Measurements from ENCODE around the gene FOSL1. TPM values are rescaled to one million over a fixed set of nuclear protein-coding genes. Genes with fewer than 3 reads are reported as not detected.

The FOSL1 gene
- total and polyA plus RNA-seq, 2 of the 13 experiments (the other 11 are each of a cell fraction or from before 2014, with no cell fraction given): 4.0 to 4.1 TPM

DNA sequence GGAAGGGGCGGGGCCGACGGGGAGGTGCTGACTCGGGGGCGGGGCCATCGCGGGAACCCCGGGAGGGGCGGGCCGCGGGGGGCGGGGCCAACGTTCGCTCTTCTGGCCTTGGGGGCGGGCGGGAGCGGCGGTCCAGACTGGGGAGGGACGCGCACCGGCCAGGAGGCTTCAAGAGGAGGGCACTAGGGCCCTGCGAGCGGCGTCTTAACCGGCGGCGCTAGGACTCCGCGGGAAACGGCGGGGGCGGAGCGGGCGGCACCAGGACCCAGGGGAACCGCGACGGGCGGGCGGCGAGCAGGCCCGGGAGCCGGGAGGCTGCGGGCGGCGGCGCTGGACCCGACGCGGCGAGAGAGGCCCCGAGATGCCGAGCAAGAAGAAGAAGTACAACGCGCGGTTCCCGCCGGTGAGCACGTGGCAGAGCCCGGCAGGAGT lies 19.0 kb upstream of the FOSL1 start, which contains the start of gene DRAP1 (continued):
- TF ChIP-seq, protein P1, sequence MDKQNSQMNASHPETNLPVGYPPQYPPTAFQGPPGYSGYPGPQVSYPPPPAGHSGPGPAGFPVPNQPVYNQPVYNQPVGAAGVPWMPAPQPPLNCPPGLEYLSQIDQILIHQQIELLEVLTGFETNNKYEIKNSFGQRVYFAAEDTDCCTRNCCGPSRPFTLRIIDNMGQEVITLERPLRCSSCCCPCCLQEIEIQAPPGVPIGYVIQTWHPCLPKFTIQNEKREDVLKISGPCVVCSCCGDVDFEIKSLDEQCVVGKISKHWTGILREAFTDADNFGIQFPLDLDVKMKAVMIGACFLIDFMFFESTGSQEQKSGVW (CRISPR knock-in tag; IDR thresholded peaks at IDR 0.05; ENCODE audit: borderline replicate concordance): no peak
- TF ChIP-seq, protein P2, sequence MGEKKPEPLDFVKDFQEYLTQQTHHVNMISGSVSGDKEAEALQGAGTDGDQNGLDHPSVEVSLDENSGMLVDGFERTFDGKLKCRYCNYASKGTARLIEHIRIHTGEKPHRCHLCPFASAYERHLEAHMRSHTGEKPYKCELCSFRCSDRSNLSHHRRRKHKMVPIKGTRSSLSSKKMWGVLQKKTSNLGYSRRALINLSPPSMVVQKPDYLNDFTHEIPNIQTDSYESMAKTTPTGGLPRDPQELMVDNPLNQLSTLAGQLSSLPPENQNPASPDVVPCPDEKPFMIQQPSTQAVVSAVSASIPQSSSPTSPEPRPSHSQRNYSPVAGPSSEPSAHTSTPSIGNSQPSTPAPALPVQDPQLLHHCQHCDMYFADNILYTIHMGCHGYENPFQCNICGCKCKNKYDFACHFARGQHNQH (CRISPR knock-in tag; IDR thresholded peaks at IDR 0.05): peak; percentile 74; the same call in 1 of the 2 replicates
- TF ChIP-seq JARID2 (CRISPR knock-in tag; IDR thresholded peaks at IDR 0.05; ENCODE audit: insufficient replicate concordance) (peak; percentile 21), ZNF558 (CRISPR knock-in tag; IDR thresholded peaks at IDR 0.05; ENCODE audit: borderline replicate concordance) (no peak), ZNF282 (IDR thresholded peaks at IDR 0.05; ENCODE audit: partially characterized antibody) (no peak), TMF1 (CRISPR knock-in tag; IDR thresholded peaks at IDR 0.05; ENCODE audit: low read depth) (peak; percentile 42; the same call in 1 of the 2 replicates), HOXA7 (CRISPR knock-in tag; IDR thresholded peaks at IDR 0.05) (no peak), HES4 (CRISPR knock-in tag; IDR thresholded peaks at IDR 0.05; ENCODE audit: borderline replicate concordance) (peak; percentile 59; the same call in 1 of the 2 replicates), NFATC3 (CRISPR knock-in tag; IDR thresholded peaks at IDR 0.05) (no peak), JUNB (CRISPR knock-in tag; IDR thresholded peaks at IDR 0.05; ENCODE audit: borderline replicate concordance) (no peak), NFRKB (IDR thresholded peaks at IDR 0.05) (no peak), GATAD1 (CRISPR knock-in tag; IDR thresholded peaks at IDR 0.05) (peak; percentile 76), ONECUT2 (CRISPR knock-in tag; IDR thresholded peaks at IDR 0.05) (no peak), ZNF253 (CRISPR knock-in tag; IDR thresholded peaks at IDR 0.05; ENCODE audit: borderline replicate concordance) (no peak), PHF8 (CRISPR knock-in tag; IDR thresholded peaks at IDR 0.05) (peak; percentile 53; the same call in 1 of the 2 replicates), KLF9 (CRISPR knock-in tag; IDR thresholded peaks at IDR 0.05; ENCODE audit: low read depth) (peak; percentile 80; the same call in 1 of the 2 replicates), CHD4 (IDR thresholded peaks at IDR 0.05; ENCODE audit: borderline replicate concordance, low read length) (no peak), SP2 (CRISPR knock-in tag; IDR thresholded peaks at IDR 0.05) (peak; percentile 53; the same call in 1 of the 2 replicates), HNRNPL (IDR thresholded peaks at IDR 0.05; ENCODE audit: low read depth, low read length) (no peak), ZNF780A (CRISPR knock-in tag; IDR thresholded peaks at IDR 0.05) (no peak), NCOA1 (CRISPR knock-in tag; IDR thresholded peaks at IDR 0.05) (no peak), ZFYVE20 (CRISPR knock-in tag; IDR thresholded peaks at IDR 0.05; ENCODE audit: borderline replicate concordance, low read depth) (no peak), SETDB1 (CRISPR knock-in tag; IDR thresholded peaks at IDR 0.05; ENCODE audit: borderline replicate concordance) (no peak)
- TF ChIP-seq, protein P3, sequence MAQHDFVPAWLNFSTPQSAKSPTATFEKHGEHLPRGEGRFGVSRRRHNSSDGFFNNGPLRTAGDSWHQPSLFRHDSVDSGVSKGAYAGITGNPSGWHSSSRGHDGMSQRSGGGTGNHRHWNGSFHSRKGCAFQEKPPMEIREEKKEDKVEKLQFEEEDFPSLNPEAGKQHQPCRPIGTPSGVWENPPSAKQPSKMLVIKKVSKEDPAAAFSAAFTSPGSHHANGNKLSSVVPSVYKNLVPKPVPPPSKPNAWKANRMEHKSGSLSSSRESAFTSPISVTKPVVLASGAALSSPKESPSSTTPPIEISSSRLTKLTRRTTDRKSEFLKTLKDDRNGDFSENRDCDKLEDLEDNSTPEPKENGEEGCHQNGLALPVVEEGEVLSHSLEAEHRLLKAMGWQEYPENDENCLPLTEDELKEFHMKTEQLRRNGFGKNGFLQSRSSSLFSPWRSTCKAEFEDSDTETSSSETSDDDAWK (CRISPR knock-in tag; IDR thresholded peaks at IDR 0.05): no peak
- TF ChIP-seq, protein P4, sequence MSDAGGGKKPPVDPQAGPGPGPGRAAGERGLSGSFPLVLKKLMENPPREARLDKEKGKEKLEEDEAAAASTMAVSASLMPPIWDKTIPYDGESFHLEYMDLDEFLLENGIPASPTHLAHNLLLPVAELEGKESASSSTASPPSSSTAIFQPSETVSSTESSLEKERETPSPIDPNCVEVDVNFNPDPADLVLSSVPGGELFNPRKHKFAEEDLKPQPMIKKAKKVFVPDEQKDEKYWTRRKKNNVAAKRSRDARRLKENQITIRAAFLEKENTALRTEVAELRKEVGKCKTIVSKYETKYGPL (CRISPR knock-in tag; IDR thresholded peaks at IDR 0.05): no peak
- TF ChIP-seq, protein P5, sequence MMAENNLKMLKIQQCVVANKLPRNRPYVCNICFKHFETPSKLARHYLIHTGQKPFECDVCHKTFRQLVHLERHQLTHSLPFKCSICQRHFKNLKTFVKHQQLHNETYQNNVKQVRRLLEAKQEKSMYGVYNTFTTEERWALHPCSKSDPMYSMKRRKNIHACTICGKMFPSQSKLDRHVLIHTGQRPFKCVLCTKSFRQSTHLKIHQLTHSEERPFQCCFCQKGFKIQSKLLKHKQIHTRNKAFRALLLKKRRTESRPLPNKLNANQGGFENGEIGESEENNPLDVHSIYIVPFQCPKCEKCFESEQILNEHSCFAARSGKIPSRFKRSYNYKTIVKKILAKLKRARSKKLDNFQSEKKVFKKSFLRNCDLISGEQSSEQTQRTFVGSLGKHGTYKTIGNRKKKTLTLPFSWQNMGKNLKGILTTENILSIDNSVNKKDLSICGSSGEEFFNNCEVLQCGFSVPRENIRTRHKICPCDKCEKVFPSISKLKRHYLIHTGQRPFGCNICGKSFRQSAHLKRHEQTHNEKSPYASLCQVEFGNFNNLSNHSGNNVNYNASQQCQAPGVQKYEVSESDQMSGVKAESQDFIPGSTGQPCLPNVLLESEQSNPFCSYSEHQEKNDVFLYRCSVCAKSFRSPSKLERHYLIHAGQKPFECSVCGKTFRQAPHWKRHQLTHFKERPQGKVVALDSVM (CRISPR knock-in tag; IDR thresholded peaks at IDR 0.05): peak; percentile 64
